NOMO-1 (cell line): ENCODE data around the gene FHIT.

ENCODE experiments used
- DNase-seq, 2 experiments: peaks; one replicate each; lab custom pipeline; 2025; ENCODE audit not compliant: unreplicated experiment in 2 of 2; lab: John Stamatoyannopoulos, UW

Gene FHIT

GRCh38 chr3:59880717-59881116 is 1370.5 kb downstream of the FHIT start:
- DNase-seq: no peak

DNA sequence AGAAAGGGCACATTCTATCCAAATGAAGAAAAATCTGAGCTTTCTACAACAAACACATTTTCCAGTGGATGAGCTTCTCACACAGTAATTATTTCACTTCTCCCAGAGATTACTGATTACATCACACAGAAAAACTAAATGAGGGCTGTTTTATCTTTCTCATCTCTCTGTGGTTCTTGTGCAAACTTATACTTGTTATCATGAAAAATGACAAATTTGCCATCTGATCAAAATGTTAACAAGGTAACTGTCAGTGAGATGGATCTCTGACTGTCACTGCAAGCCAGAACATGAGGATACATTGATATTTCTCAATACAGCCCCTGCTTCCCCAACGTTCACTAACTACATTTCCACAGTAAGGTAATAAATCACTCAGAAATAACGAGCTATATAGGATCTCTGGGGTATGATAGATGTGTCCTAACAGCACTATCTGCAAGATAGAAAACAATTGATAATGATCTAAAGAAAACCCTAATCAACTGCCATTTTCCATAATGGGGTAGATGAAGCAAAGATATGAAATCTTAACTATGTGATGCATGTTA is 1372.1 kb downstream of the FHIT start:
- DNase-seq: peak; percentile 46 to 88

GRCh38 chr3:59878038-59878427 is 1373.2 kb downstream of the FHIT start:
- no peak for DNase-seq

DNA sequence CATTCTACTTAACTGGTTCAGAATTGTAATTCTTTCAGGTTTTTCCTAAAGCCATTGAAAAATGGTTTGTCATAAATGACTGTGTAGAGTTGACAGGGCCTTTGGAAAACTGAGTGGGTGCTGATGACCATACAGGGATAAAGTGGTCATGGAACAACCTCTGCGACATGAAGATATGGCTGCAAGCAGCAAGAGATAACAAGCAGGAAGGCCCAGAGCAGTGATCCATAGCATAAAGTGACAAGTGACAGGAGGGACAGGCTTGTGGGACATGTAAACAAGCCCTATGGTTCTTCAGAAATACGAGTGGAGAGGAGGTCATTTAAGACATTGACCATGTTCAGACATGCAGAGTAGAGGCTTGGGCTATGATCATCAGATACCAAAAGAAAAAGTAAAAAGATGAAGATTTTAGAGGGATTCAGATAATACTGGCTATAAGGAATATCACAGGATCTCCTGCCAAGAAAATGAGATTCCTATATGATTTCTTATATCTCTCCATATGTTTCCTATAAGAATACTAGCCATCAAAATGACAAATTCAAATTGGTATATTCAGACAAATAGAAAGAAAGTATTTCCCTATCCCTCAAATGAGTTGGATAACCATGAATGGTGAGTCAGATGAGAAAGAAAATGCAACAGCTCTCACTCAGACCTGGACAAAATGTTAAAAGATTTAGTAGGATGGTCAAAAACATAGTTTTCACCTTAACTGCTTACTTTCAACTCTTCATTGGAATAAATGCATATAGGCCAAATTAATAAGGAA is 1373.8 kb downstream of the FHIT start:
- DNase-seq: no peak

GRCh38 chr3:59876533-59877062 is 1374.7 kb downstream of the FHIT start:
- DNase-seq: peak; percentile 10 to 70

- DNase-seq: peak in 1 of 2 experiments; percentile 23
Measured at GRCh38 chr3:59873576-59874230, 1377.5 kb downstream of the FHIT start.

GRCh38 chr3:59872128-59872527 is 1379.1 kb downstream of the FHIT start:
- DNase-seq: no peak

- DNase-seq: no peak
Measured at GRCh38 chr3:59867185-59868002, 1383.9 kb downstream of the FHIT start.

DNA sequence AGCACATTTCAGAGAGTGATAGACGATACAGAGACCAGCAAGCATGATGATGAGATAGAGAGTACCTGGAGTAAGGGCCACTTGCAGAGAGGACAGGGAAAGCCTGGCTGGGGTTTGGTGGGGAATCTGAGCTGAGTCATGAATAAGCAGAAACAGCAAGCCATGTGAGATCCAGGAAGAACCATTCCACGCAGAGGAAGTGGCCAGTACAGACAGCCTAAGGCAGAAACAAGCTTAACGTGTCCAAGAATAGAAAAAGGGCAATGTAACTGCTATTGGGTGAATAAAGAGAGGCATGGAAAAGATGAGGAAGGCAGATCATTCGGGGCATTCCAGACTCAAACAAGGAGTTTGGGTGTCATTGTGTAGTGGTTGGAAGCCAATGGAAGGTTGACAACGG is 1385.2 kb downstream of the FHIT start:
- no peak for DNase-seq

GRCh38 chr3:59865351-59865750 is 1385.9 kb downstream of the FHIT start:
- no peak for DNase-seq

GRCh38 chr3:59862686-59863085 is 1388.6 kb downstream of the FHIT start:
- DNase-seq: no peak

DNA sequence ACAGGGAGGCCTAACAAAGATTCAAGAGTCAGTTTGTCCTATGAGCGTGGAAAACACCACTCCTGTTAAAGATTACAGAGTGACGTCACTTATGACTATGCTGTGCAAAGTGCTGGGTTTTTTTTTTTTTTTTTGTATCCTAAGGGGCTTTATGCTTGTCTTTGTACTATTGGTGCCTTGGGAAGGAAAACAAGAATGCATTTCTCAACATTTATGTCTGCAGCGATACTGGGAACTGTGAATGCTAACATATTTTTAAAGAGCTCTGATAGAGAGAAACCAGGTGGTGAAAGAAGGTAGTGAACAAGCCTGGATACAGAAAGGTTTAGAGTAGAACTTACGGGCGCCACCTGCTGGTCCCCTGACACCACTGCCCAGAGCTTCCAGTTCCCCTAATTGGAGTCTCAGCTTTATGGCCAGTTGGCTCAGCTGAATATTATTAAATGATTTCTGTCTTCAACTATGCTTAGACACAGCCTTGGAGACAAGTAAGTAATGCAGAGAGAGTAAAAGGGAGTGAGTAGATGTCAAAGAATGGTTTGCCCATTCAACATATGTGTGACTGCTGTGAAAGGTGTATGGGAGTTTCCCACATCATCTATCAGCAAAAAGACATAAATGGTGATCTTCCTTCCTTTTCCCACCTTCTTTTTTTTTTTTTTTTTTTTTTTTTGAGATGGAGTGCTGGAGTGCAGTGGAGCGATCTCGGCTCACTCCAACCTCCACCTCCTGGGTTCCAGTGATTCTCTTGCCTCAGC is 1393.5 kb downstream of the FHIT start:
- peak; percentile 53 to 91 for DNase-seq

GRCh38 chr3:59856934-59857460 is 1394.3 kb downstream of the FHIT start:
- DNase-seq: no peak

- DNase-seq: no peak
Measured at GRCh38 chr3:59854061-59854709, 1397.1 kb downstream of the FHIT start.

DNA sequence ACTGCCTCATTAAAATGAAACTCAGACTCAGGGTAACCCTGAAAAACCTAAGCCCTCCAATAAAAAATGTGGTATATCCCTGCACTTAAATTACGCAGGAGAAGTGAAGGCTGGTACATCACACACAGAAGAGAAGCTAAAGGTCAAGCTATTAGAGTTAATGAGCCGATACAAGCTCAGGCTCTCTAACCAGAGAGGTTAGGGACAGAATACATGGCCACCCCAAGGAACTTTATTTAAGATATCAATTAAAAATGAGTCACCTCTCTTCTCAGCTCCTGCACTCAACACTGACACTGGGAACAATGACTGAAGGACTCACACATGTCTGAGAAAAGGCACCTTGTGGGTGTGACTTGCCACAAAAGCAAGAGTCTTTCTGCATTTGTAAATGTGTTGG is 1400.8 kb downstream of the FHIT start:
- no peak for DNase-seq

DNA sequence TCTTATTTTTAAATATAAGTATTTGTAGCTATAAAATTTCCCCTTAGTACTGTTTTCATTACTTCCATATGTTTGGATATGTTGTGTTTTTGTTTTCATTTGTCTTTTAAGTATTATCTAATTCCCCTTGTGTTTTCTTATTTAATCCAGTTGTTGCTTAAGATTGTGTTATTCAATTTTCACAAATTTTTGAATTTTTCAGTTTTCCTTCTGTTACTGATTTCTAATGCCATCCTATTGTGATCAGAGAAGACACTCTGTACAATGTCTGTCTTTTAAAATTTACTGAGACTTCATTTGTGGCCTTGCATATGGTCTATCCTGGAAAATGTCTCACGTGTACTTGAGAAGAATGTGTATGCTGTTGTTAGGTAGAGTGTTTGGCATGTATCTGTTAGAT is 1405.9 kb downstream of the FHIT start:
- no peak for DNase-seq

DNA sequence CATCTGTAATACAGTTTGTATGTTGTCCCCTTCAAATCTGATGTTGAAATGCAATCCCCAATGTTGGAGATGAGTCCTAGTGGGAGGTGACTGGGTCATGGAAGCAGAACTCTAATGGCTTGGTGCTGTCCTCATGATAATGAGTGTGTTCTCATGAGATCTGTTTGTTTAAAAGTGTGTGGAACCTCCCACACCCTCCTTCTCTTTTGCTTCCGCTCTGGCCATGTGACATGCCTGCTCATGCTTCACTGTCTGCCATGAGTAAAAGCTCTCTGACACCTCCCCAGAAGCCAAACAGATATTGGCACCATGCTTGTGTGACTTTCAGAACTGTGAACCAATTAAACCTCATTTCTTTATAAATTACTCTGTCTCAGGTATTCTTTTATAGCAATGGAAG is 1407.4 kb downstream of the FHIT start:
- no peak for DNase-seq

GRCh38 chr3:59839810-59840515 is 1411.3 kb downstream of the FHIT start:
- DNase-seq: peak; percentile 41 to 92

GRCh38 chr3:59839283-59839682 is 1412.0 kb downstream of the FHIT start:
- DNase-seq: peak in 1 of 2 experiments; percentile 44
